CD4-positive, alpha-beta memory T cell (primary cell): ENCODE measurements around the gene ARID5B. TPM values are rescaled to one million over a fixed set of nuclear protein-coding genes. Genes with fewer than 3 reads are reported as not detected.

Source experiments
- CTCF ChIA-PET: fragments of 350-600 bp; sonication (Branson Sonifier 250); formaldehyde crosslinking; loops from one replicate; lab custom pipeline; 2021; ENCODE audit warnings: inconsistent platforms; ENCODE audit not compliant: partially characterized antibody; lab: Charles Lee
- POLR2A ChIA-PET: fragments of 350-600 bp; sonication (Branson Sonifier 250); formaldehyde crosslinking; loops from one replicate; lab custom pipeline; 2021; ENCODE audit not compliant: partially characterized antibody; lab: Charles Lee
- DNase-seq, 5 donors: peaks; one replicate each; pipeline versions ENCODE4 v3.0.0 to v3.0.0-alpha.2; 2020 to 2022; ENCODE audit warnings: mixed read lengths in 1 of 5
- H3K27ac ChIP-seq: one replicate; pipeline ENCODE4 v1.7.0; 2013; ENCODE audit warnings: low read depth, low read length
- H3K27me3 ChIP-seq: 2 replicates; pipeline ENCODE4 v1.7.0; 2013; ENCODE audit warnings: mild to moderate bottlenecking, low read length, moderate library complexity; ENCODE audit not compliant: insufficient read depth
- H3K36me3 ChIP-seq: 2 replicates; pipeline ENCODE4 v1.7.0; 2013; ENCODE audit warnings: mild to moderate bottlenecking, low read length, moderate library complexity; ENCODE audit not compliant: insufficient read depth
- H3K4me1 ChIP-seq: 2 replicates; pipeline ENCODE4 v1.7.0; 2013; ENCODE audit warnings: mild to moderate bottlenecking, low read length, moderate library complexity; ENCODE audit not compliant: insufficient read depth
- H3K4me3 ChIP-seq, 2 donors: one replicate each; pipeline ENCODE4 v1.7.0; 2013; ENCODE audit warnings: low read length in 2 of 2, mild to moderate bottlenecking in 1 of 2
- H3K9me3 ChIP-seq, 2 donors: one replicate each; pipeline ENCODE4 v1.7.0; 2013; ENCODE audit warnings: low read length in 2 of 2, control low read depth in 1 of 2; ENCODE audit not compliant: control insufficient read depth in 1 of 2
- H3K27ac Mint-ChIP-seq, 7 donors: one replicate each; pipeline ENCODE4 v1.8.0; 2020 to 2021; ENCODE audit warnings: mixed read lengths in 7 of 7, mild to moderate bottlenecking in 6 of 7, inconsistent platforms in 3 of 7, moderate library complexity in 3 of 7
- H3K27me3 Mint-ChIP-seq, 2 donors: one replicate each; pipeline ENCODE4 v1.8.0; 2020 to 2021; ENCODE audit warnings: mixed read lengths in 2 of 2
- H3K36me3 Mint-ChIP-seq, 2 donors: one replicate each; pipeline ENCODE4 v1.8.0; 2020 to 2021; ENCODE audit warnings: mixed read lengths in 2 of 2, inconsistent platforms in 1 of 2, mild to moderate bottlenecking in 1 of 2
- H3K4me1 Mint-ChIP-seq, 4 donors: one replicate each; pipeline ENCODE4 v1.8.0; 2020 to 2021; ENCODE audit warnings: mixed read lengths in 4 of 4, mild to moderate bottlenecking in 1 of 4
- H3K4me3 Mint-ChIP-seq, 8 donors: one replicate each; pipeline ENCODE4 v1.8.0; 2020 to 2021; ENCODE audit warnings: mixed read lengths in 8 of 8, mild to moderate bottlenecking in 7 of 8, moderate library complexity in 6 of 8, inconsistent platforms in 3 of 8
- H3K9me3 Mint-ChIP-seq, 8 donors: one replicate each; pipeline ENCODE4 v1.8.0; 2020 to 2021; ENCODE audit warnings: mixed read lengths in 8 of 8, mild to moderate bottlenecking in 5 of 8, inconsistent platforms in 3 of 8, moderate library complexity in 1 of 8
- intact Hi-C: fragments of 100-400 bp; cut with micrococcal nuclease; formaldehyde crosslinking; loops from one replicate; pipeline ENCODE4 v1.15.1; 2023
- polyA plus RNA-seq, 2 donors: library from polyadenylated mRNA; unstranded; fragments of 300-500 nt; fragmentation: Illumina TruSeq; gene quantifications; one replicate each; pipeline ENCODE4 v1.2.3, GENCODE V29; 2021
- total RNA-seq, 2 experiments: library from RNA; stranded (reverse); gene quantifications; one replicate each; pipeline ENCODE4 v1.2.3, GENCODE V29; 2021

ARID5B gene
- total and polyA plus RNA-seq, 4 experiments from 2014 or later, result 30.9 to 49.6 (median 41.9) TPM

DNA sequence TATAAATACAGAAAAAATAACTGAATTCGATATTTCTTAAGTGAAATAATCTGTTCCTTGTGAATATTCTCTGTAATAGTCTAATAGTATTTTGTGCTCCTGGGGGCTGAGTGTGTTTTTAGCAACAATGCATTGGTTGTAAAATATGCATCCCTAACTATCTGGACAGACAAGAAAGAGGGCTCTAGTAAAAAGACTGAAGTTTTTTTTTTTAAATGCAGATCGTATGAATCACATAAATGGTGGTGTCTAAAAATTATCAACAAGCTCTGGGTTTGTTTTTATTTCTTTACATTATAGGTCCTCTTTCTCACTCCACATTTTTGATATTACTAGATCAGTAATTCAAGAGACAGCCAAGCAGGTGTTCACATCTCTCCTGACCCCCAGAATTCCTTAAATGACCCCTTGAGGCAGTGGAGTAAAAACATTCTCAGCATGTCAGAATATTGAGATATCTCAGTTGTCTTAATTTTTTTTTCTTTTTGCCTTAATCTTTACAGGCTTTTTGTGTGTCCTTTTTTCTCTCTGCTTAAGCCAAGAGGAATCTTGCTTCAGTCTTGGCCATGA is 18.2 kb downstream of the ARID5B start:
- H3K4me1 Mint-ChIP-seq, result peaks cover 38 to 70% (median 55%) of the 10 kb centered on the region in 4 donors

DNA sequence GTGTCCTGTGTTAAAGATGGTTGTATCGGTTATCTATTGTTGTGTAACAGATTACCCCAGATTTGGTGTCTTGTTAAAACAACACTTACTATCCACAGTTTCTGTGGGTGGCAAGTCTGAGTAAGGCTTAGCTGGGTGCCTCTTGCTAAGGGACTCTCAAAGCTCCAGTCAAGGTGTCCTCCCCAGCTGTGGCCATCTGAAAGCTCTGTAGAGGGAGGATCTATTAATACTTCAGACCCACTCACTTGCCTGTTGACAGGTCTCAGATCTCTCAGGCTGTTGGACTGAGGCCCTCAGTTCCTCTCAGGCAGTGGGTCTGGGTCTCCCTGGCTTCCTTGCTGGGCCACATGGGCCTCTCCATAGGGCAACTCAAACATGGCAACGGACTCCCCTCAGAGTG is 19.6 kb downstream of the ARID5B start:
- H3K27ac ChIP-seq, result no peak overlapping the region
- intact Hi-C loops, result no loop called here
- peaks cover 48 to 61% of the 10 kb centered on the region in 2 donors for H3K36me3 Mint-ChIP-seq

More for the DNA sequence above, 18.2 kb downstream of the ARID5B start:
- ChIA-PET POLR2A (interaction anchor here (2.3 kb wide), 1 partner anchor 17 kb away, joined by 7 read pairs; no protein-coding TSS in a partner anchor), CTCF (interaction anchor here (0.6 kb wide), 1 partner anchor 14 kb away, joined by 4 read pairs; no protein-coding TSS in a partner anchor)
- Histone ChIP-seq H3K4me3 (no peak overlapping the region), H3K27me3 (no peaks in the 10 kb centered on the region), H3K27ac (no peak overlapping the region), H3K9me3 (no peaks in the 10 kb centered on the region), H3K36me3 (peaks cover 21% of the 10 kb centered on the region), H3K4me1 (peaks cover 41% of the 10 kb centered on the region)
- Mint-ChIP-seq H3K4me3 (no peak overlapping the region), H3K27me3 (no peaks in the 10 kb centered on the region), H3K9me3 (peaks cover 0 to 10% (median 6%) of the 10 kb centered on the region in 8 donors), H3K36me3 (peaks cover 53 to 61% of the 10 kb centered on the region in 2 donors), H3K27ac (peak overlapping the region in 3 of 7 donors; percentile 18 to 49 (median 22))
- intact Hi-C loops, result no loop called here
- DNase-seq, result no peak

DNA sequence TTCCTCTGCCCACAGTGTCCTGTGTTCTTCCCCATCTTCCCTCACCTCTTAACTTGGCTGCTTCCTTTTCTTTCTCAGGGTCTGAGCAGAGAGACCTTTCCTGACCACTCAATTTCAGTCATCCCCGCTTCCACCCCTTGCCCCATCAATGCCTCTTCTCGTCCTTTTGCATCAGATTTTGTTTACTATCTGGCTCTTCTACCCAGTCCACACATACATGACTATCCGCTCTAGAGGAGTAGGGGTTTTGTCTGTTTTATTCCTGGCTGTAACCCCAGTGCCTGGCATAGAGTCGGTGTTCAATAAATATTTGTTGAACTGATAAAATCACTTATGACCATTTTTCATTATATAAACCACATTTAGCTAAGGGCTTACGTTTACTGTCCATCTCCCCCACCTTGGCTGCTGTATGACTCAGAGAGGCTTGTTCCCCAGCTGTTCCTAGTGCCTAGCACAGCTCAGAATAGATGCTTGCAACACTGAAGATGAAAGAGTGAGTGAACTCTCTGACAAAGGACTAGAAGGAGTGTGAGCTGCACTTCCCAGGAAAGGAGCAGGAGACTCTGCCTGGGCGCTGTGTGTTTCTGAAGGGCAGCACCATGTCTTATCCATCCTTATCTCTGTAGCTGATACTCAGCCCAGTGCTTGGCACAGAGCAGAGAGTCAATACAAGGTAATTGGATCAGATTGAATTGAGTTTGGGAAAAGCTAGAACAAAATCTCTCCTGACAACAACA is 21.9 kb downstream of the ARID5B start:
- intact Hi-C loops, result no loop called here
- H3K36me3 ChIP-seq, result peaks cover 9% of the 10 kb centered on the region
- H3K27ac ChIP-seq, result no peak overlapping the region
- Mint-ChIP-seq H3K4me1 (peaks cover 33 to 65% (median 39%) of the 10 kb centered on the region in 4 donors), H3K9me3 (peaks cover 0 to under 1% (median 0%) of the 10 kb centered on the region in 8 donors), H3K27ac (peak overlapping the region in 6 of 7 donors; percentile 0 to 93 (median 46)), H3K36me3 (peaks cover 35 to 41% of the 10 kb centered on the region in 2 donors), H3K4me3 (peak overlapping the region in 1 of 8 donors; percentile 10), H3K27me3 (no peaks in the 10 kb centered on the region)
- H3K4me1 ChIP-seq, result peaks cover 44% of the 10 kb centered on the region
- POLR2A ChIA-PET, result interaction anchor here (1.2 to 1.5 kb wide), 2 partner anchors 10 to 102 kb away, joined by 3 to 6 read pairs; no protein-coding TSS in a partner anchor
- no peaks in the 10 kb centered on the region for H3K27me3 ChIP-seq
- no peak for DNase-seq
- no peak overlapping the region for H3K4me3 ChIP-seq
- H3K9me3 ChIP-seq, result no peaks in the 10 kb centered on the region
- CTCF ChIA-PET, result interaction anchor here (1.0 to 2.6 kb wide), 3 partner anchors 11 to 18 kb away, joined by 3 to 8 read pairs (median 3); no protein-coding TSS in a partner anchor

More for the DNA sequence above, 19.6 kb downstream of the ARID5B start:
- H3K4me1 ChIP-seq, result peaks cover 47% of the 10 kb centered on the region
- H3K27ac Mint-ChIP-seq, result peak overlapping the region in 4 of 7 donors; percentile 8 to 52 (median 48)
- H3K4me3 ChIP-seq, result no peak overlapping the region
- ChIA-PET POLR2A (interaction anchor here (0.9 to 2.3 kb wide), 2 partner anchors 18 to 21 kb away, joined by 3 to 7 read pairs; no protein-coding TSS in a partner anchor), CTCF (no interaction called here)
- DNase-seq, result no peak
- no peaks in the 10 kb centered on the region for H3K27me3 ChIP-seq
- no peaks in the 10 kb centered on the region for H3K27me3 Mint-ChIP-seq
- no peak overlapping the region for H3K4me3 Mint-ChIP-seq
- H3K9me3 Mint-ChIP-seq, result peaks cover 0 to 10% (median 6%) of the 10 kb centered on the region in 8 donors
- peaks cover 38 to 74% (median 50%) of the 10 kb centered on the region in 4 donors for H3K4me1 Mint-ChIP-seq
- H3K9me3 ChIP-seq, result no peaks in the 10 kb centered on the region
- H3K36me3 ChIP-seq, result peaks cover 13% of the 10 kb centered on the region

DNA sequence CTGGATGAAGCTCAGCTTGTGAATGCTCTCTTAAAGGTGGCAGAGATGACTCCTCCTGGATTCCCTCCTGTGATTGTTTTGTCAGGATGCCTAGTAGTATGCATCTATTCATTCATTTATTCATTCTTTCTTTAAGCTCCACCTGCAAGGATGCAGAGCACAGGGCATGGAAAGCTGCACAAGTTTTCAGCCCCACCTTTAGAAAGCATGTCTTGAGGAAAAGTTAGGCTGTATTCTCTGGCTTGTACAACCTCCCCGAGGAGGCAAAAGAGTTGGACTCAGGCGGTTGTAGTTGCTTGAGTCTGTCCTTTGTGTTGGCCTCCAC is 22.4 kb downstream of the ARID5B start:
- Mint-ChIP-seq H3K4me3 (no peak overlapping the region), H3K36me3 (peaks cover 39 to 42% of the 10 kb centered on the region in 2 donors), H3K27ac (peak overlapping the region in 4 of 7 donors; percentile 0 to 79 (median 36)), H3K4me1 (peaks cover 29 to 64% (median 41%) of the 10 kb centered on the region in 4 donors), H3K9me3 (no peaks in the 10 kb centered on the region), H3K27me3 (no peaks in the 10 kb centered on the region)
- Histone ChIP-seq H3K4me3 (no peak overlapping the region), H3K27me3 (no peaks in the 10 kb centered on the region), H3K9me3 (no peaks in the 10 kb centered on the region), H3K27ac (no peak overlapping the region), H3K36me3 (peaks cover 12% of the 10 kb centered on the region), H3K4me1 (peaks cover 44% of the 10 kb centered on the region)
- POLR2A ChIA-PET, result interaction anchor here (1.5 kb wide), 1 partner anchor 9 kb away, joined by 6 read pairs; no protein-coding TSS in a partner anchor
- CTCF ChIA-PET, result interaction anchor here (1.0 to 2.6 kb wide), 3 partner anchors 10 to 18 kb away, joined by 3 to 8 read pairs (median 3); no protein-coding TSS in a partner anchor
- no peak for DNase-seq
- intact Hi-C loops, result no loop called here

DNA sequence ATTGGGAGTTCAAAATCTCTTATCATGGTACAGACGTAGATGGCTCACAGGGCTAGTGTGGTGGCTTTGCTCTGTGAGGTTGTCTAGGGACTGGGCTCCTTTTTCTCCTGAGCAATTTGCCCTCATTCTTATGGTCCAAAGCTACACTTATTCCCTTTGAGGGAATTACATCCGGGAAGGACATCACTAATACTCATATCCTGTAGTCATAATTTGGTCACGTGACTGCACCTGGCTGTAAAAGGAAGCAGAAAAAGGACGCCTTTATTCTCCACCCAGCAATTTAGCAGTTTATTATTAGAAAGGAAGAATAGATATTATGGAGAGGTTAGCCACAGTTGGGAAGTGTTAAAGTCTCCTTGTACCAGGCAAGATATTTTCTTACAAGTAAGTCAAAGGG is 28.1 kb downstream of the ARID5B start:
- peaks cover 35 to 44% of the 10 kb centered on the region in 2 donors for H3K36me3 Mint-ChIP-seq
- Histone ChIP-seq H3K4me3 (no peak overlapping the region), H3K27me3 (no peaks in the 10 kb centered on the region), H3K36me3 (peaks cover 3% of the 10 kb centered on the region), H3K9me3 (no peaks in the 10 kb centered on the region), H3K4me1 (peaks cover 35% of the 10 kb centered on the region), H3K27ac (no peak overlapping the region)
- H3K4me1 Mint-ChIP-seq, result peaks cover 33 to 75% (median 35%) of the 10 kb centered on the region in 4 donors
- CTCF ChIA-PET, result no interaction called here
- H3K27me3 Mint-ChIP-seq, result no peaks in the 10 kb centered on the region
- peak overlapping the region in 3 of 7 donors; percentile 62 to 71 (median 65) for H3K27ac Mint-ChIP-seq
- POLR2A ChIA-PET, result interaction anchor here (0.9 to 1.9 kb wide), 3 partner anchors 13 to 26 kb away, joined by 3 to 8 read pairs (median 3); no protein-coding TSS in a partner anchor
- DNase-seq, result no peak
- intact Hi-C loops, result no loop called here
- H3K9me3 Mint-ChIP-seq, result peaks cover 0 to 2% (median 0%) of the 10 kb centered on the region in 8 donors
- H3K4me3 Mint-ChIP-seq, result peak overlapping the region in 2 of 8 donors; percentile 15 to 18

DNA sequence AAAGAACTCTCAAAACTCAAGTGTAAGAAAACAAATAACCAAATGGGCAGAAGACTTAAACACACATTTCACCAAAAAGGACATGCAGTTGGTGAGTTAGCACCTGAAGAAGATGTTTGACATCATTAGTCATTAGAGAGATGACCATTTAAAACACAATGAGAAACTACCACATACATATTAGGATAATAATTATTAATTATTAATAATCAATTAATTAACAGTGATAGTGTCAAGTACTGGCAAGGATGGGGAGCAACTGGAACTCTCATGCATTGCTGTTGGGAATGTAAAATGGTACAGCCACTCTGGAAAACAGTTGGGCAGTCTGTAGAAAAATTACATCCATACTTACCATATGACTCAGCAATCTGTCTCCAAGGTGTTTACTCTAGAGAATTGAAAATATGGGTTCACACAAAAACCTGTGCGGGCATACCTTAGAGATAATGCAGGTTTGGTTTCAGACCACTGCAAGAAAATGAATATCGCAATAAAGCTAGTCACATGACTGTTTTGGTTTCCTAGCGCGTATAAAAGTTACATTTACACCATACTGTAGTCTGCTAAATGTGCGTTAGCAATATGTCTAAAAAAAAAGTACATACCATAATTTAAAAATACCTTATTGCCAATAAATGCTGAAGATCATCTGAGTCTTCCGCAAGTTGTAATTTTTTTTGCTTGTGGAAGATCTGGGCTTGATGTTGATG is 30.3 kb downstream of the ARID5B start:
- Histone ChIP-seq H3K9me3 (no peaks in the 10 kb centered on the region), H3K36me3 (peaks cover 3% of the 10 kb centered on the region), H3K4me1 (peaks cover 31% of the 10 kb centered on the region), H3K27ac (no peak overlapping the region), H3K27me3 (no peaks in the 10 kb centered on the region), H3K4me3 (no peak overlapping the region)
- Mint-ChIP-seq H3K9me3 (peaks cover 0 to 2% (median 0%) of the 10 kb centered on the region in 8 donors), H3K36me3 (peaks cover 28 to 32% of the 10 kb centered on the region in 2 donors), H3K27me3 (no peaks in the 10 kb centered on the region), H3K4me3 (peak overlapping the region in 1 of 8 donors; percentile 22), H3K27ac (peak overlapping the region in 3 of 7 donors; percentile 7 to 66 (median 13)), H3K4me1 (peaks cover 35 to 68% (median 40%) of the 10 kb centered on the region in 4 donors)
- no peak for DNase-seq
- CTCF ChIA-PET, result no interaction called here
- POLR2A ChIA-PET, result interaction anchor here (1.0 to 5.3 kb wide), 2 partner anchors 8 to 31 kb away, joined by 3 to 69 read pairs; partner anchors contain the start of gene ARID5B
- intact Hi-C loops, result no loop called here
